Osteocyte (in vitro differentiated cells): ENCODE measurements around the gene USP53. TPM values are rescaled to one million over a fixed set of nuclear protein-coding genes. Genes with fewer than 3 reads are reported as not detected.

Experiments used
- DNase-seq: peaks from one replicate; pipeline ENCODE4 v3.0.0; 2021; ENCODE audit warnings: mixed read lengths; ENCODE audit not compliant: unreplicated experiment; ENCODE audit errors: extremely low spot score
- H3K27ac Mint-ChIP-seq: one replicate; pipeline ENCODE4 v1.8.0; 2021; ENCODE audit warnings: mild to moderate bottlenecking, mixed read lengths; ENCODE audit not compliant: unreplicated experiment
- H3K27me3 Mint-ChIP-seq: one replicate; pipeline ENCODE4 v1.8.0; 2021; ENCODE audit warnings: mixed read lengths; ENCODE audit not compliant: unreplicated experiment
- H3K36me3 Mint-ChIP-seq: one replicate; pipeline ENCODE4 v1.8.0; 2021; ENCODE audit warnings: mixed read lengths; ENCODE audit not compliant: unreplicated experiment
- H3K4me1 Mint-ChIP-seq: one replicate; pipeline ENCODE4 v1.8.0; 2021; ENCODE audit warnings: mixed read lengths; ENCODE audit not compliant: unreplicated experiment
- H3K4me3 Mint-ChIP-seq: one replicate; pipeline ENCODE4 v1.8.0; 2021; ENCODE audit warnings: mild to moderate bottlenecking, moderate library complexity, mixed read lengths; ENCODE audit not compliant: unreplicated experiment
- H3K9me3 Mint-ChIP-seq: one replicate; pipeline ENCODE4 v1.8.0; 2021; ENCODE audit warnings: mixed read lengths; ENCODE audit not compliant: unreplicated experiment
- total RNA-seq: library from RNA; stranded (reverse); gene quantifications from 2 replicates; pipeline ENCODE4 v1.2.1, GENCODE V29; 2021
- TF ChIP-seq, protein P1 (sequence below): fragments of 200-600 bp; sonication (generic); IDR thresholded peaks from 2 replicates; pipeline ENCODE4 v1.5.0; 2021; ENCODE audit warnings: antibody characterized with exemption, mild to moderate bottlenecking, moderate library complexity

The USP53 gene
- total RNA-seq, 1 donor from 2014 or later, result 15.5 TPM

DNA sequence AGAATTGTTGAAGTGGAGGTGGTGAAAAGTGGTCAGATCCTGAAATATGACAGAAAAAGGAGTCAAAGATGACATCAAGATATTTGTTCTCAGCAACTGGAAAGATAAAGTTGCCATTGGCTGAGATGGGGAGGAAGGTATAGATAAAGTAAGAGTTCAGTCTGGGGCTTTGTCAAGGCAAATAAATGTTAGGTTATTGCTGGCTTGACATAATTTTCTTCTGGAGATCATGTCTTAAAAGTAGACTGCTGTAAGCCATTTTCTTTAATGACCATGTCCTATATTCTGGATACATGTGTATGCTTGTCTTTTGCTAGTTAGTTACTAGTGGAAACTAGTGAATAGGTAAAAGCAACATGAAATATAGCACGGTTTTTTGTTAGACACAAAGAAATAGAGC is 5.6 kb downstream of the USP53 start:
- DNase-seq, result no peak
- H3K27me3 Mint-ChIP-seq, result no peaks in the 10 kb centered on the region
- H3K9me3 Mint-ChIP-seq, result peaks cover 5% of the 10 kb centered on the region
- no peak overlapping the region for H3K27ac Mint-ChIP-seq
- peaks cover 28% of the 10 kb centered on the region for H3K36me3 Mint-ChIP-seq
- no peak overlapping the region for H3K4me3 Mint-ChIP-seq
- peaks cover 21% of the 10 kb centered on the region for H3K4me1 Mint-ChIP-seq
- TF ChIP-seq, protein P1, sequence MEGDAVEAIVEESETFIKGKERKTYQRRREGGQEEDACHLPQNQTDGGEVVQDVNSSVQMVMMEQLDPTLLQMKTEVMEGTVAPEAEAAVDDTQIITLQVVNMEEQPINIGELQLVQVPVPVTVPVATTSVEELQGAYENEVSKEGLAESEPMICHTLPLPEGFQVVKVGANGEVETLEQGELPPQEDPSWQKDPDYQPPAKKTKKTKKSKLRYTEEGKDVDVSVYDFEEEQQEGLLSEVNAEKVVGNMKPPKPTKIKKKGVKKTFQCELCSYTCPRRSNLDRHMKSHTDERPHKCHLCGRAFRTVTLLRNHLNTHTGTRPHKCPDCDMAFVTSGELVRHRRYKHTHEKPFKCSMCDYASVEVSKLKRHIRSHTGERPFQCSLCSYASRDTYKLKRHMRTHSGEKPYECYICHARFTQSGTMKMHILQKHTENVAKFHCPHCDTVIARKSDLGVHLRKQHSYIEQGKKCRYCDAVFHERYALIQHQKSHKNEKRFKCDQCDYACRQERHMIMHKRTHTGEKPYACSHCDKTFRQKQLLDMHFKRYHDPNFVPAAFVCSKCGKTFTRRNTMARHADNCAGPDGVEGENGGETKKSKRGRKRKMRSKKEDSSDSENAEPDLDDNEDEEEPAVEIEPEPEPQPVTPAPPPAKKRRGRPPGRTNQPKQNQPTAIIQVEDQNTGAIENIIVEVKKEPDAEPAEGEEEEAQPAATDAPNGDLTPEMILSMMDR, result no peak

DNA sequence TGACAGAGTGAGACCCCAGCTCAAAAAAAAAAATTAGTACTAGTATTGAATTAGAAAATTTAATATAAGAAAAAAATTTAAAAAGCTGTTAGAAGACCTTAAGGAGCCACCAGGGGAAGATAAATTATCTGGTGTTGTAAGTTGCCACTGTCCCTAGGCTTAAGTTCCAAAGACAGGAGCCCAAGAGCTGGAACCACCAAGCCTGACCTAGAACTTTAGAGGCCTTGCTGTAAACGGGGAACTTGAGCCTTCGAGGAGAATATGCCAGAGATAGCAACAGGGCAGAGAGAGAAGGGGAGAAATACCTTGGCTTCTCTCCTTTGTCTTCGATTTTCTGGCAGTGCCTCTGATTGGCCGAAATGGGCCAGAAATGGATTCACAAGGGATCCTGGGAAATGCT is 8.9 kb downstream of the USP53 start:
- H3K27ac Mint-ChIP-seq, result no peak overlapping the region
- H3K27me3 Mint-ChIP-seq, result no peaks in the 10 kb centered on the region
- H3K4me1 Mint-ChIP-seq, result peaks cover 7% of the 10 kb centered on the region
- peaks cover 39% of the 10 kb centered on the region for H3K36me3 Mint-ChIP-seq
- DNase-seq, result no peak
- H3K9me3 Mint-ChIP-seq, result peaks cover 16% of the 10 kb centered on the region
- TF ChIP-seq, protein P1, result no peak
- H3K4me3 Mint-ChIP-seq, result no peak overlapping the region

DNA sequence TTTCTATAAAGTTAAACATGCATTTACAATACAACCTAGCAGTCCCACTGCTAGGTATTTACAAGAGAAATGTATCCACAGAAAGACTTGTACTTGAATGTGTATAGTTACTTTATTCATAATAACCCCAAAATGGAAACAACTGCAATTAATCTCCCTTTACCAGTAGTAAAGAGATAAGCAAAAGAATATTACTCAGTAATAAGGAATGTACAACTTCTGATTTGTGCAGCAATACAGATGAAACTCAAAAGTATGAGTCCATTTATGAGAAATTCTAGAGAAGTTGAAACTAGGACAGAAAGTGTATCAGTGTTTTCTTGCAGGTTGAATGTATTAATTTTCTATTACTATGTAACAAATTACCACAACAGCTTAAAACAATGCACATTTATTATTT is 15.2 kb downstream of the USP53 start:
- peaks cover 11% of the 10 kb centered on the region for H3K9me3 Mint-ChIP-seq
- no peak for DNase-seq
- peaks cover 17% of the 10 kb centered on the region for H3K36me3 Mint-ChIP-seq
- H3K4me3 Mint-ChIP-seq, result no peak overlapping the region
- no peak overlapping the region for H3K27ac Mint-ChIP-seq
- peaks cover 2% of the 10 kb centered on the region for H3K4me1 Mint-ChIP-seq
- TF ChIP-seq, protein P1, result no peak
- no peaks in the 10 kb centered on the region for H3K27me3 Mint-ChIP-seq

DNA sequence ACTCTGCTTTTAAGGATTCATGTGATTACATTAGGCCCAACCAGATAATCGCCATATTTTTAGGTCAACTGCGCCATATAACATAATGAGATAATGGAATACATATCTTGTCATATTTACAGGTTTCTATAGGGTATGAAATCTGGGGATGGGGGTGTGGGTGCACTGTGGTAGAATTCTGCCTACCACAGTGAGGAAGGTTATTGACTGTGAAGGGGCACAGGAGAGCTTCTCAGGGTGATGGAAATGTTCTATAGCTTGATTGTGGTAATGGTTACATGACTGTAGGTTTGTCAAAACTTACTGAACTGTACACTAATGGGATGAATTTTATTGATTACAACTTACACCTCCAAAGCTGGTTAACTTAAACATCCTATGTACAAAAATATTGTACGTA is 15.9 kb downstream of the USP53 start:
- Mint-ChIP-seq H3K4me3 (no peak overlapping the region), H3K4me1 (peaks cover 5% of the 10 kb centered on the region), H3K36me3 (peaks cover 13% of the 10 kb centered on the region), H3K27me3 (no peaks in the 10 kb centered on the region), H3K9me3 (peaks cover 11% of the 10 kb centered on the region), H3K27ac (no peak overlapping the region)
- TF ChIP-seq, protein P1, result no peak
- DNase-seq, result no peak

DNA sequence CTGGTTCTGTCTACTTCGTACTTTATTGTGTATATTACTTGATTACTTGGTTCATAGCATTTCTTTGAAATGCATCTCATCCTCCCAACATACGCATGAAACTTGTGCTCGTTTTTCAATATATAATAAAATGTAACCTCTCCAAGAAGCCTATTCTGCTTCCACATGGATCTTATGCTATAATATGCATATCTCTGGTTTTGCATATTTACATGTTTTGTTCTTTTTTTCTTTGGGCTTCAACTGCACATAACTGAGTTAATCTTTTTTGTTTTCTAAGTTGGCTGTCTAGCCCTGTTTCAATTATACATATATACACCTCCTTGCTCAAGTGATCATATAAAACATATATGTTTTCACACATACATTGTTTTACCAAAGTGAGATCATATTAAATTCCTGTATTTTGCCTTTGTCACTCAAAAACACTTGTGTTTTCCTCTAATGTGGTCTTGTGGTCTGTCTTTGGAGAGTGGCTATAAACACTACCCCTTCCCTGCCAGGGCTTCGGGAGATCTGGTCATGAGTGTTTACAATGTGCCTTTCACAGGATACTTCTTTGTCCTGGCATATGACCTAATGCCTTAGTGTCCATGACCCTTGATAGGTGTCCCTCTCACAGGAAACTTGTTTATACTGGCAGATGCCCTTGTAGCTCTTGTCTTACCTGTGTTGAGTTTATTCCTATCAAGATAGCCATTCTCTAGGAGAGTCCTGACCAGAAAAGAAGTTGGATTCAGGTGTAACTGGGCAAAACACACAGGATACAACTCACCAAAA is 17.6 kb downstream of the USP53 start:
- TF ChIP-seq, protein P1, result no peak
- Mint-ChIP-seq H3K9me3 (peaks cover 1% of the 10 kb centered on the region), H3K36me3 (peaks cover 5% of the 10 kb centered on the region), H3K4me1 (peaks cover 13% of the 10 kb centered on the region), H3K27me3 (no peaks in the 10 kb centered on the region), H3K4me3 (no peak overlapping the region), H3K27ac (no peak overlapping the region)
- DNase-seq, result no peak
